Fibroblast of lung (primary cell): ENCODE data around the gene EPHA8.

Source experiments
- EZH2 ChIP-seq: IDR thresholded peaks from 2 replicates; pipeline ENCODE4 v1.5.1; 2012; ENCODE audit warnings: low read length, control low read depth, mild to moderate bottlenecking; ENCODE audit errors: missing control alignments
- TF ChIP-seq, protein P1 (sequence below), 2 donors: IDR thresholded peaks in 1 of 2; conservative IDR thresholded peaks in 1 of 2; 1 replicate in 1 of 2; 2 replicates in 1 of 2; pipeline ENCODE4 v1.5.1; 2011 to 2012; ENCODE audit warnings: low read length in 2 of 2, control low read depth in 1 of 2, inconsistent platforms in 1 of 2, low read depth in 1 of 2, mild to moderate bottlenecking in 1 of 2

DNA sequence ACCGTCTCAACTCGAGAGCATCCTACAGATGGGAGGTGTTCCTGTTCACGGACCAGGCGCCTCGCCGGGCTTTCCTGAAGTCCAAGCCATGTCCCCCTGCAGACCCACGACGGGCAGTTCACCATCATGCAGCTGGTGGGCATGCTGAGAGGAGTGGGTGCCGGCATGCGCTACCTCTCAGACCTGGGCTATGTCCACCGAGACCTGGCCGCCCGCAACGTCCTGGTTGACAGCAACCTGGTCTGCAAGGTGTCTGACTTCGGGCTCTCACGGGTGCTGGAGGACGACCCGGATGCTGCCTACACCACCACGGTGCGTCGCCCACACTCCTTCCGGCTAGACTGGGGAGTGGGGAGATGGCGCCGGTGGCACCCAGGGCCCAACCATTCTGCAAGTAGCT, 35.4 kb downstream of the EPHA8 start:
- TF ChIP-seq, protein P1, sequence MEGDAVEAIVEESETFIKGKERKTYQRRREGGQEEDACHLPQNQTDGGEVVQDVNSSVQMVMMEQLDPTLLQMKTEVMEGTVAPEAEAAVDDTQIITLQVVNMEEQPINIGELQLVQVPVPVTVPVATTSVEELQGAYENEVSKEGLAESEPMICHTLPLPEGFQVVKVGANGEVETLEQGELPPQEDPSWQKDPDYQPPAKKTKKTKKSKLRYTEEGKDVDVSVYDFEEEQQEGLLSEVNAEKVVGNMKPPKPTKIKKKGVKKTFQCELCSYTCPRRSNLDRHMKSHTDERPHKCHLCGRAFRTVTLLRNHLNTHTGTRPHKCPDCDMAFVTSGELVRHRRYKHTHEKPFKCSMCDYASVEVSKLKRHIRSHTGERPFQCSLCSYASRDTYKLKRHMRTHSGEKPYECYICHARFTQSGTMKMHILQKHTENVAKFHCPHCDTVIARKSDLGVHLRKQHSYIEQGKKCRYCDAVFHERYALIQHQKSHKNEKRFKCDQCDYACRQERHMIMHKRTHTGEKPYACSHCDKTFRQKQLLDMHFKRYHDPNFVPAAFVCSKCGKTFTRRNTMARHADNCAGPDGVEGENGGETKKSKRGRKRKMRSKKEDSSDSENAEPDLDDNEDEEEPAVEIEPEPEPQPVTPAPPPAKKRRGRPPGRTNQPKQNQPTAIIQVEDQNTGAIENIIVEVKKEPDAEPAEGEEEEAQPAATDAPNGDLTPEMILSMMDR (conservative IDR thresholded peaks at IDR 0.05 in 1 of 2, IDR thresholded peaks at IDR 0.05 in 1 of 2; ENCODE audit: low read depth in 1 of 2, low read length in 2 of 2), result no peak
- no peak for TF ChIP-seq EZH2
